ENCODE data around the gene HIRA. TPM values are rescaled to one million over a fixed set of nuclear protein-coding genes. Genes with fewer than 3 reads are reported as not detected.

The HIRA gene
- total RNA-seq, 5 donors from 2014 or later (not counting 1 experiment from before 2014, with no cell fraction given) = 24.4 to 31.4 (median 29.2) TPM

DNA sequence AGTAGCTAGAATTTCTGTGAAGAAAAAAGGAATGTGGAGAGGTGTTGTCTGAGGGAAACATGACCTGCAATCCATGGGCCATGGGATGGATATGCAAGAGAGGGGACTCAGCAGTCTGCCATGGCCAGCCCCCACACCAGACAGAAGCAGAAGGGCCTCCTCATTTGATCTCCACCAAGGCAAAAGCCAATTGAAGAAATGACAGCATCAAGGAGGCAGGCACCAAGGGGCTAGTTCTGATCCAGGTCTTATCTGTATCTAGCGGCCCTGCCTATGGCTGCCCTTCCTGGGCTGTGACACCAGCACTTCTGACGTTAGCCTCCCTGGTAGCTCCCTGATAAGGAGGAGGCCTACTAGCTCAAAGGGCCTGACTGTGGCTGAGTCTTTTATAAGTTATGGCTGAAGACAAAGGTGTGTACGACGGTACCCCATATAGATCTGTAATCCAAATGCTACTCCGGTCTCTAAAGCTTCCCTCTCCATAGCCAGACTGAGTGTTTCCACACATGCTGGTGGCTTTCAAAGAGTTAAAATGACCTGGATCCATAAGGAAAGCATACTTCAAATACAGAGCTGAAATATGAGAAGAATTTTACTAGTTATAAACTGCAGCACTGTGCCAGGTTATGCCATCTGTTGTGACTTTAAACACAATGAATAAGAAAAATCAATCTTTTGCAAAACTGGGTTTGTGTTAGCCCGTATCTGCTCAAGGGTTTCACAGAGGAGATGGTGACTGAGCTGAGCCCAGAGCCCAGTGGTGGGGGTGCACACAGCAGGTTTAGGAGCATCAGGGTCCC, 34.4 kb downstream of the HIRA start:
- DNase-seq (no peak), ATAC-seq (replicated peaks in 1 of 4) (no peak)
- Histone ChIP-seq H3K27ac (ENCODE audit: low read length) (no peak overlapping the region), H3K27me3 (replicated peaks in 1 of 2; ENCODE audit: control insufficient read depth in 2 of 2, extremely low read depth in 1 of 2, insufficient read depth in 2 of 2, low read length in 1 of 2) (no peaks in the 10 kb centered on the region), H3K4me3 (ENCODE audit: control insufficient read depth in 1 of 2, extremely low read depth in 1 of 2, low read length in 1 of 2) (no peak overlapping the region), H3K4me1 (ENCODE audit: control insufficient read depth in 1 of 2, extremely low read depth in 1 of 2, insufficient read depth in 2 of 2, low read length in 2 of 2) (no peaks in the 10 kb centered on the region), H3K36me3 (ENCODE audit: control insufficient read depth in 2 of 2, extremely low read depth in 1 of 2, insufficient read depth in 1 of 2, low read length in 1 of 2) (peaks cover 20 to 73% of the 10 kb centered on the region in 2 donors), H3K9me3 (no peaks in the 10 kb centered on the region)
- Mint-ChIP-seq H3K4me3 (no peak overlapping the region), H3K4me1 (no peaks in the 10 kb centered on the region), H3K27ac (no peak overlapping the region), H3K27me3 (no peaks in the 10 kb centered on the region), H3K9me3 (no peaks in the 10 kb centered on the region), H3K36me3 (peaks cover 59% of the 10 kb centered on the region)
- ChIA-PET POLR2A (no interaction called here), CTCF (no interaction called here)
- WGBS (ENCODE audit: insufficient coverage) = 92% methylated on average over 2 of the region's 6 CpGs

GRCh38 chr22:19396561-19396933, 35.0 kb downstream of the HIRA start:
- Mint-ChIP-seq H3K9me3 (no peaks in the 10 kb centered on the region), H3K27me3 (no peaks in the 10 kb centered on the region), H3K4me3 (no peak overlapping the region), H3K27ac (no peak overlapping the region), H3K36me3 (peaks cover 56% of the 10 kb centered on the region), H3K4me1 (no peaks in the 10 kb centered on the region)
- no peak for ATAC-seq (replicated peaks in 1 of 4)
- POLR2A ChIA-PET = no interaction called here
- H3K4me1 ChIP-seq (ENCODE audit: control insufficient read depth in 1 of 2, extremely low read depth in 1 of 2, insufficient read depth in 2 of 2, low read length in 2 of 2) = no peaks in the 10 kb centered on the region
- H3K4me3 ChIP-seq (ENCODE audit: control insufficient read depth in 1 of 2, extremely low read depth in 1 of 2, low read length in 1 of 2) = no peak overlapping the region
- no peak for DNase-seq
- no peaks in the 10 kb centered on the region for H3K27me3 ChIP-seq (replicated peaks in 1 of 2; ENCODE audit: control insufficient read depth in 2 of 2, extremely low read depth in 1 of 2, insufficient read depth in 2 of 2, low read length in 1 of 2)
- no peak overlapping the region for H3K27ac ChIP-seq (ENCODE audit: low read length)
- peaks cover 25 to 75% of the 10 kb centered on the region in 2 donors for H3K36me3 ChIP-seq (ENCODE audit: control insufficient read depth in 2 of 2, extremely low read depth in 1 of 2, insufficient read depth in 1 of 2, low read length in 1 of 2)
- CTCF ChIA-PET = interaction anchor here in 1 of 2 donors (0.5 kb wide), 1 partner anchor 1429 kb away, joined by 5 read pairs; no protein-coding TSS in a partner anchor
- 98% methylated on average over 5 of the region's 6 CpGs for WGBS (ENCODE audit: insufficient coverage)
- H3K9me3 ChIP-seq = no peaks in the 10 kb centered on the region

DNA sequence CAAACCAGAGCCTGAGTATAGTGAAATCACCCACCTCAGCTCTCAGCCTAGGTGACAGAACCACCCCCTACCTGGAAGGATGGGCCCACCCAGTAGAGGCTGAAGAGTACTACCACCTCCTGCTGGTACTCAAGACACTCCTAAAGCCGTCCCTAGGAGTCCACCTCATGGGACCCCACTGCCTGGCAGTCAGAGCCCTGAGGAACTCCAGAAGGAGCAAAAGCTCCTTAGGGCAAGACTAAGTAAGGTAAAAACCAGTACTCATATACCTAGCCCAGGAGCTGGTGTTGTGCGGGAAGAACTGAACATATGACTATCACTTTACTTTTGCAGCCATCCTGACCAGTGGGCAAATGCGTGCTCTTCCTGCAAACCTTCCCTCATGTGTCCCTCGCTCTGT, 36.3 kb downstream of the HIRA start:
- DNase-seq = no peak
- 94% methylated on average over 4 of the region's 4 CpGs for WGBS (ENCODE audit: insufficient coverage)
- ChIA-PET POLR2A (no interaction called here), CTCF (no interaction called here)
- Mint-ChIP-seq H3K27me3 (no peaks in the 10 kb centered on the region), H3K27ac (no peak overlapping the region), H3K9me3 (no peaks in the 10 kb centered on the region), H3K4me3 (no peak overlapping the region), H3K36me3 (peaks cover 52% of the 10 kb centered on the region), H3K4me1 (no peaks in the 10 kb centered on the region)
- Histone ChIP-seq H3K36me3 (ENCODE audit: control insufficient read depth in 2 of 2, extremely low read depth in 1 of 2, insufficient read depth in 1 of 2, low read length in 1 of 2) (peaks cover 25 to 67% of the 10 kb centered on the region in 2 donors), H3K27ac (ENCODE audit: low read length) (no peak overlapping the region), H3K9me3 (no peaks in the 10 kb centered on the region), H3K4me1 (ENCODE audit: control insufficient read depth in 1 of 2, extremely low read depth in 1 of 2, insufficient read depth in 2 of 2, low read length in 2 of 2) (no peaks in the 10 kb centered on the region), H3K4me3 (ENCODE audit: control insufficient read depth in 1 of 2, extremely low read depth in 1 of 2, low read length in 1 of 2) (no peak overlapping the region), H3K27me3 (replicated peaks in 1 of 2; ENCODE audit: control insufficient read depth in 2 of 2, extremely low read depth in 1 of 2, insufficient read depth in 2 of 2, low read length in 1 of 2) (no peaks in the 10 kb centered on the region)
- ATAC-seq (replicated peaks in 1 of 4) = no peak

DNA sequence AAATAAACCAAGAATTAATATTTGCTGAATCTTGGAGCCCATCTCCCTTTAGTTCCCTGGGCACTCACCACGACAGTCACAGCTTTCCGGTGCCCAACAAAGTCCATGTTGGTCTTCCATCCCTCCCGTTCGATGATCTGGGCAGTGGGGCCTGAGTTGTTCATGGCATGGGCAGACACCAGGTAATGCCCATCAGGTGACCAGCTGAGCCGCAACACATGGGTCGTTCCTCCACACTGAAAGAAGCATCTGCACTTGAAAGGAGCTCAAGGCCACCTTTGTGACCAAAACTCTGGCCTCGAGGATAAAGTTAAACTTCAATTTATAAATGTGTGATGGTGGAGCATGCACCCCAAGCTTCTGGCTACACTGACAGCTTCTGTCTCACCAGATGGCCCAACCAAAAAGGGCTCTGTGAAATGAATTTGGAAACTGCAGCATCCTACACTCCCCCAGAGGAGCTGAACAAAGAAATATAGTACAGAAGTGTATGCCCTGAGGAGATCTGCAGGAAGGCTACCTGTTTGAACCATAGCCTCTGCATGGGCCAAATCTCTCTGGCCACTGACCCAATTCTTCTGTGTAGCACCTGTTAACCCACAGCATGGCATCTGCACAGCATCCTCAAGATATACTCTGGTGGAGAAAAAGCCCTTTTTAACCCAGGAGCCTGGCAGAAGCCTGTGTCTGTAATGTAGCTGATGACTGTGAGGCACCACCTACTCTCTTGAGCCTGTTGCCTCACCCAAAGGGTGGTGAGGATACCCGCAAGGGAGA, 37.1 kb downstream of the HIRA start:
- DNase-seq (no peak), ATAC-seq (replicated peaks in 1 of 4) (no peak)
- H3K4me3 Mint-ChIP-seq = no peak overlapping the region
- no peaks in the 10 kb centered on the region for H3K27me3 ChIP-seq (replicated peaks in 1 of 2; ENCODE audit: control insufficient read depth in 2 of 2, extremely low read depth in 1 of 2, insufficient read depth in 2 of 2, low read length in 1 of 2)
- POLR2A ChIA-PET = interaction anchor here in 1 of 2 donors (0.7 kb wide), 1 partner anchor 398 kb away, joined by 4 read pairs; no protein-coding TSS in a partner anchor
- H3K27ac ChIP-seq (ENCODE audit: low read length) = no peak overlapping the region
- peaks cover 27 to 71% of the 10 kb centered on the region in 2 donors for H3K36me3 ChIP-seq (ENCODE audit: control insufficient read depth in 2 of 2, extremely low read depth in 1 of 2, insufficient read depth in 1 of 2, low read length in 1 of 2)
- no peak overlapping the region for H3K27ac Mint-ChIP-seq
- CTCF ChIA-PET = no interaction called here
- 94% methylated on average over 6 of the region's 8 CpGs for WGBS (ENCODE audit: insufficient coverage)
- H3K4me1 Mint-ChIP-seq = no peaks in the 10 kb centered on the region
- no peaks in the 10 kb centered on the region for H3K9me3 Mint-ChIP-seq
- peaks cover 51% of the 10 kb centered on the region for H3K36me3 Mint-ChIP-seq
- H3K4me1 ChIP-seq (ENCODE audit: control insufficient read depth in 1 of 2, extremely low read depth in 1 of 2, insufficient read depth in 2 of 2, low read length in 2 of 2) = no peaks in the 10 kb centered on the region
- no peak overlapping the region for H3K4me3 ChIP-seq (ENCODE audit: control insufficient read depth in 1 of 2, extremely low read depth in 1 of 2, low read length in 1 of 2)
- no peaks in the 10 kb centered on the region for H3K27me3 Mint-ChIP-seq
- no peaks in the 10 kb centered on the region for H3K9me3 ChIP-seq

- WGBS (ENCODE audit: insufficient coverage) = 97% methylated on average over 3 of the region's 5 CpGs
- ChIA-PET CTCF (no interaction called here), POLR2A (interaction anchor here in 1 of 2 donors (0.7 kb wide), 1 partner anchor 397 kb away, joined by 4 read pairs; no protein-coding TSS in a partner anchor)
- Histone ChIP-seq H3K4me1 (ENCODE audit: control insufficient read depth in 1 of 2, extremely low read depth in 1 of 2, insufficient read depth in 2 of 2, low read length in 2 of 2) (no peaks in the 10 kb centered on the region), H3K4me3 (ENCODE audit: control insufficient read depth in 1 of 2, extremely low read depth in 1 of 2, low read length in 1 of 2) (no peak overlapping the region), H3K27ac (ENCODE audit: low read length) (no peak overlapping the region), H3K9me3 (no peaks in the 10 kb centered on the region), H3K36me3 (ENCODE audit: control insufficient read depth in 2 of 2, extremely low read depth in 1 of 2, insufficient read depth in 1 of 2, low read length in 1 of 2) (peaks cover 27 to 73% of the 10 kb centered on the region in 2 donors), H3K27me3 (replicated peaks in 1 of 2; ENCODE audit: control insufficient read depth in 2 of 2, extremely low read depth in 1 of 2, insufficient read depth in 2 of 2, low read length in 1 of 2) (no peaks in the 10 kb centered on the region)
- Mint-ChIP-seq H3K4me3 (no peak overlapping the region), H3K9me3 (no peaks in the 10 kb centered on the region), H3K4me1 (no peaks in the 10 kb centered on the region), H3K27ac (no peak overlapping the region), H3K36me3 (peaks cover 52% of the 10 kb centered on the region), H3K27me3 (no peaks in the 10 kb centered on the region)
- no peak for DNase-seq
- ATAC-seq (replicated peaks in 1 of 4) = no peak
Measured at GRCh38 chr22:19393704-19394103, 37.8 kb downstream of the HIRA start.

DNA sequence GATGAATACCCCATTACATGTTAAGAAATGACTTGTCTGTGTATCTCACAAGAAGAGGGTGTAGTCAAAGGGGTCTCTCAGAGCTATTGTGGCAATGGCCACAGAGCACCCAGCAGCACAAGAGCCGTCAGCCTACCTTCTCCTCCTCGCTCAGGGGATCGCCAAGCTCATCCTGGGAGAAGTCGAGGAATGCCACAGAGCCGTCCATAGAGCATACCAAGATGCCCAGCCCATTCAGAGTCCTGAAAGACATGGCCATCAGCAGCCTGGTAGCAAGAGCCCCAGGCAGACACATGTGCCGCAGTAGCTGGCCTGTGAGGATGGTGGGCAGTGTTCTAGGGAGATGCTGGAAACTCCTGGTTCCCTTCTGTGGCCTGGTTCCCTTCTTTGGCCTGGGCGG, 44.0 kb downstream of the HIRA start:
- Mint-ChIP-seq H3K36me3 (peaks cover 56% of the 10 kb centered on the region), H3K27ac (no peak overlapping the region), H3K4me3 (no peak overlapping the region), H3K4me1 (no peaks in the 10 kb centered on the region), H3K27me3 (no peaks in the 10 kb centered on the region), H3K9me3 (no peaks in the 10 kb centered on the region)
- Histone ChIP-seq H3K36me3 (ENCODE audit: control insufficient read depth in 2 of 2, extremely low read depth in 1 of 2, insufficient read depth in 1 of 2, low read length in 1 of 2) (peaks cover 26 to 81% of the 10 kb centered on the region in 2 donors), H3K27ac (ENCODE audit: low read length) (no peak overlapping the region), H3K9me3 (no peaks in the 10 kb centered on the region), H3K4me1 (ENCODE audit: control insufficient read depth in 1 of 2, extremely low read depth in 1 of 2, insufficient read depth in 2 of 2, low read length in 2 of 2) (no peaks in the 10 kb centered on the region), H3K27me3 (replicated peaks in 1 of 2; ENCODE audit: control insufficient read depth in 2 of 2, extremely low read depth in 1 of 2, insufficient read depth in 2 of 2, low read length in 1 of 2) (no peaks in the 10 kb centered on the region), H3K4me3 (ENCODE audit: control insufficient read depth in 1 of 2, extremely low read depth in 1 of 2, low read length in 1 of 2) (no peak overlapping the region)
- DNase-seq (no peak), ATAC-seq (replicated peaks in 1 of 4) (no peak)
- CTCF ChIA-PET = no interaction called here
- POLR2A ChIA-PET = interaction anchor here in 1 of 2 donors (0.6 kb wide), 2 partner anchors 76 to 407 kb away, joined by 3 to 4 read pairs; no protein-coding TSS in a partner anchor
- 96% methylated on average over 5 of the region's 7 CpGs for WGBS (ENCODE audit: insufficient coverage)
